Activated T-cell treated with anti-CD3 and anti-CD28 coated beads for 48 hours (primary cell): Measurements from ENCODE around the gene HSPA4L.

Source experiments
- DNase-seq: peaks from one replicate; pipeline ENCODE4 v3.0.0-alpha.2; 2020; ENCODE audit warnings: low read depth

The HSPA4L gene

GRCh38 chr4:127783955-127784770 is 2.0 kb downstream of the HSPA4L start:
- DNase-seq = no peak

GRCh38 chr4:127788517-127788916 is 6.4 kb downstream of the HSPA4L start:
- DNase-seq = no peak

- no peak for DNase-seq
Observed at GRCh38 chr4:127791391-127791790, 9.3 kb downstream of the HSPA4L start.

- DNase-seq = no peak
Observed at GRCh38 chr4:127793528-127793927, 11.4 kb downstream of the HSPA4L start.

GRCh38 chr4:127799711-127800110 is 17.6 kb downstream of the HSPA4L start:
- no peak for DNase-seq

GRCh38 chr4:127809173-127809800 is 27.2 kb downstream of the HSPA4L start:
- no peak for DNase-seq

GRCh38 chr4:127810551-127810950 is 28.4 kb downstream of the HSPA4L start:
- DNase-seq = no peak

GRCh38 chr4:127822430-127822829 is 40.3 kb downstream of the HSPA4L start:
- DNase-seq = no peak

GRCh38 chr4:127828121-127828520 is 46.0 kb downstream of the HSPA4L start:
- DNase-seq = no peak

GRCh38 chr4:127829014-127829413 is 46.9 kb downstream of the HSPA4L start:
- no peak for DNase-seq

- no peak for DNase-seq
Observed at GRCh38 chr4:127832585-127832984, 50.5 kb downstream of the HSPA4L start.

- no peak for DNase-seq
Observed at GRCh38 chr4:127843704-127844600, 61.8 kb downstream of the HSPA4L start.

GRCh38 chr4:127844601-127845116 is 62.5 kb downstream of the HSPA4L start:
- DNase-seq = no peak

GRCh38 chr4:127846061-127846460 is 63.9 kb downstream of the HSPA4L start:
- DNase-seq = no peak

- no peak for DNase-seq
Observed at GRCh38 chr4:127846765-127847164, 64.6 kb downstream of the HSPA4L start.

- no peak for DNase-seq
Observed at GRCh38 chr4:127849505-127850234, 67.5 kb downstream of the HSPA4L start.

GRCh38 chr4:127852661-127853060 is 70.5 kb downstream of the HSPA4L start:
- DNase-seq = no peak

GRCh38 chr4:127856196-127856812 is 74.2 kb downstream of the HSPA4L start:
- DNase-seq = no peak

- DNase-seq = no peak
Observed at GRCh38 chr4:127856813-127857447, 74.8 kb downstream of the HSPA4L start.

- DNase-seq = no peak
Observed at GRCh38 chr4:127857641-127858040, 75.5 kb downstream of the HSPA4L start.

GRCh38 chr4:127868196-127868595 is 86.1 kb downstream of the HSPA4L start:
- DNase-seq = no peak
